IMR-90 (cell line): ENCODE results near the gene FIGLA. TPM values are rescaled to one million over a fixed set of nuclear protein-coding genes. Genes with fewer than 3 reads are reported as not detected.

Source experiments
- ATAC-seq: fragments of 200-7000 bp; cut with Tn5 transposase; 2 replicates; pipeline ENCODE4 v1.9.1; 2020; ENCODE audit warnings: low read depth, mild to moderate bottlenecking, moderate library complexity
- BruUV-seq: library from RNA; stranded (reverse); fragments of 400-500 nt; replicated peaks from 2 replicates; lab custom pipeline; 2021; lab: Mats Ljungman, UMichigan
- CTCF ChIA-PET: fragments of 300-600 bp; formaldehyde crosslinking; extraction: SDS; loops from one replicate; lab custom pipeline; 2021; ENCODE audit warnings: antibody characterized with exemption; lab: Yijun Ruan, JAX
- POLR2A ChIA-PET: fragments of 300-600 bp; sonication (Branson Sonifier 250); formaldehyde crosslinking; loops from one replicate; lab custom pipeline; 2022; ENCODE audit warnings: antibody characterized with exemption; ENCODE audit not compliant: unreplicated experiment; lab: Charles Lee
- DNase-seq: peaks from one replicate; pipeline ENCODE4 v3.0.0; 2013
- H2AFZ ChIP-seq: replicated peaks from 2 replicates; pipeline ENCODE3; 2013; ENCODE audit warnings: low read length, mild to moderate bottlenecking; ENCODE audit not compliant: poor library complexity
- H2AK5ac ChIP-seq: 2 replicates; pipeline ENCODE4 v1.6.1; 2013; ENCODE audit warnings: low read depth, low read length, inconsistent platforms
- H2AK9ac ChIP-seq: replicated peaks from 2 replicates; pipeline ENCODE3; 2013; ENCODE audit warnings: mild to moderate bottlenecking, low read depth, low read length, moderate library complexity; ENCODE audit not compliant: poor library complexity
- H2BK120ac ChIP-seq: 2 replicates; pipeline ENCODE4 v1.6.1; 2013; ENCODE audit warnings: low read depth, low read length, inconsistent platforms
- H2BK15ac ChIP-seq: 3 replicates; pipeline ENCODE4 v1.6.1; 2013; ENCODE audit warnings: low read depth, low read length, inconsistent platforms
- H2BK20ac ChIP-seq: 2 replicates; pipeline ENCODE4 v1.6.1; 2013; ENCODE audit warnings: low read depth, mild to moderate bottlenecking, inconsistent platforms, low read length, moderate library complexity
- H2BK5ac ChIP-seq: 2 replicates; pipeline ENCODE4 v1.6.1; 2013; ENCODE audit warnings: mild to moderate bottlenecking, low read depth, low read length, inconsistent platforms; ENCODE audit not compliant: poor library complexity, severe bottlenecking
- H3K14ac ChIP-seq: replicated peaks from 2 replicates; pipeline ENCODE4 v1.6.1; 2013; ENCODE audit warnings: low read depth, low read length, inconsistent platforms
- H3K18ac ChIP-seq: 2 replicates; pipeline ENCODE4 v1.6.1; 2013; ENCODE audit warnings: low read depth, low read length, control low read depth
- H3K23ac ChIP-seq: 2 replicates; pipeline ENCODE4 v1.6.1; 2013; ENCODE audit warnings: low read depth, low read length, inconsistent platforms
- H3K27ac ChIP-seq: 2 replicates; pipeline ENCODE4 v1.5.1; 2013; ENCODE audit warnings: mild to moderate bottlenecking, control low read depth, low read length; ENCODE audit not compliant: insufficient read depth
- H3K27me3 ChIP-seq: 2 replicates; pipeline ENCODE4 v1.6.1; 2013; ENCODE audit warnings: low read length; ENCODE audit not compliant: control insufficient read depth, insufficient read depth
- H3K36me3 ChIP-seq: 2 replicates; pipeline ENCODE4 v1.6.1; 2013; ENCODE audit warnings: low read length, mixed read lengths; ENCODE audit not compliant: control insufficient read depth, insufficient read depth
- H3K4ac ChIP-seq: 2 replicates; pipeline ENCODE4 v1.6.1; 2013; ENCODE audit warnings: low read depth, low read length, inconsistent platforms
- H3K4me1 ChIP-seq: 2 replicates; pipeline ENCODE4 v1.6.1; 2013; ENCODE audit warnings: low read length, mixed read lengths; ENCODE audit not compliant: control insufficient read depth, insufficient read depth
- H3K4me2 ChIP-seq: 2 replicates; pipeline ENCODE4 v1.6.1; 2013; ENCODE audit warnings: low read depth, mild to moderate bottlenecking, control low read depth, low read length, moderate library complexity
- H3K4me3 ChIP-seq: 2 replicates; pipeline ENCODE4 v1.5.1; 2013; ENCODE audit warnings: low read depth, mild to moderate bottlenecking, control low read depth, low read length, moderate library complexity; ENCODE audit not compliant: insufficient read depth
- H3K56ac ChIP-seq: 2 replicates; pipeline ENCODE4 v1.6.1; 2013; ENCODE audit warnings: low read length, inconsistent platforms; ENCODE audit not compliant: insufficient read depth; ENCODE audit errors: extremely low read depth
- H3K79me1 ChIP-seq, 2 experiments: 2 replicates each; pipeline ENCODE4 v1.6.1; 2013; ENCODE audit warnings: low read length in 2 of 2, inconsistent platforms in 1 of 2, low read depth in 1 of 2
- H3K9ac ChIP-seq: 2 replicates; pipeline ENCODE4 v1.6.1; 2013; ENCODE audit warnings: low read depth, low read length, control low read depth
- H3K9me1 ChIP-seq: 2 replicates; pipeline ENCODE4 v1.6.1; 2013; ENCODE audit warnings: low read length, inconsistent platforms; ENCODE audit not compliant: insufficient read depth
- H3K9me3 ChIP-seq: 2 replicates; pipeline ENCODE4 v1.6.1; 2013; ENCODE audit warnings: low read length; ENCODE audit not compliant: control insufficient read depth, insufficient read depth
- H4K20me1 ChIP-seq: 2 replicates; pipeline ENCODE4 v1.6.1; 2013; ENCODE audit warnings: low read length, inconsistent platforms; ENCODE audit not compliant: insufficient read depth
- H4K5ac ChIP-seq: 2 replicates; pipeline ENCODE4 v1.6.1; 2013; ENCODE audit warnings: mild to moderate bottlenecking, low read depth, low read length, control low read depth
- H4K8ac ChIP-seq, 2 experiments: 2 replicates each; pipeline ENCODE4 v1.6.1; 2013; ENCODE audit warnings: low read depth in 2 of 2, low read length in 2 of 2, control low read depth in 1 of 2, inconsistent platforms in 1 of 2
- H4K91ac ChIP-seq: 2 replicates; pipeline ENCODE4 v1.6.1; 2013; ENCODE audit warnings: low read depth, low read length, inconsistent platforms; ENCODE audit not compliant: insufficient read depth
- CTCF ChIP-seq: conservative IDR thresholded peaks from 2 replicates; pipeline ENCODE4 v1.5.1; 2012; ENCODE audit warnings: mild to moderate bottlenecking, low read depth, low read length, improper control_type of control experiment
- NFE2L2 ChIP-seq: fragments of 150-350 bp; IDR thresholded peaks from 2 replicates; pipeline ENCODE4 v1.6.1; 2016; ENCODE audit warnings: low read depth, mild to moderate bottlenecking, low read length
- WGBS, 2 experiments: methylation state at CpG; one replicate each; pipeline versions ENCODE4 v1.1.5 to v1.1.7; 2013; ENCODE audit warnings: missing lambda C conversion rate in 2 of 2; ENCODE audit not compliant: insufficient read length in 1 of 2; ENCODE audit errors: extremely low coverage in 2 of 2; 5-methylcytosine and 5-hydroxymethylcytosine counted together
- dilution Hi-C: fragments of 300-500 bp; cut with HindIII; formaldehyde crosslinking; loops from one replicate; pipeline ENCODE4 v1.14.3; 2018; ENCODE audit warnings: low sequenced_read_pairs; ENCODE audit not compliant: unreplicated experiment
- in situ Hi-C: fragments of 300-500 bp; cut with MboI; formaldehyde crosslinking; loops from 3 replicates; pipeline ENCODE4 v1.14.3; 2019; ENCODE audit warnings: low sequenced_read_pairs, inconsistent platforms, mixed read lengths
- intact Hi-C: fragments of 100-400 bp; cut with micrococcal nuclease; formaldehyde crosslinking; loops from 2 replicates; pipeline ENCODE4 v1.10.0; 2022
- polyA plus RNA-seq, 3 experiments: library from polyadenylated mRNA; depleted of rRNA; stranded (reverse); fragments of >200 nt; gene quantifications; 2 replicates each; pipeline ENCODE4 v1.2.3, GENCODE V29; 2012; ENCODE audit warnings: low replicate concordance in 1 of 3
- total RNA-seq: library from RNA; depleted of rRNA; stranded (reverse); fragments of >200 nt; gene quantifications from 2 replicates; pipeline ENCODE4 v1.2.3, GENCODE V29; 2012

The FIGLA gene
- total and polyA plus RNA-seq, 2 of the 4 experiments (the other 2 are of a cell fraction): not detected

GRCh38 chr2:70777450-70777849 lies 13.0 kb downstream of the FIGLA start:
- Histone ChIP-seq H3K79me1 (no peaks in the 10 kb centered on the region), H3K27me3 (peaks cover 4% of the 10 kb centered on the region; the same call in 1 of the 2 replicates), H3K27ac (no peak overlapping the region), H4K8ac (no peak overlapping the region), H3K9ac (no peak overlapping the region), H2AK5ac (no peak overlapping the region), H3K23ac (no peak overlapping the region), H3K4me1 (no peaks in the 10 kb centered on the region), H3K9me3 (no peaks in the 10 kb centered on the region), H3K14ac (no peak overlapping the region), H2BK120ac (no peak overlapping the region), H3K9me1 (no peaks in the 10 kb centered on the region), H4K91ac (no peak overlapping the region), H3K4ac (no peak overlapping the region), H3K4me2 (no peak overlapping the region), H4K5ac (no peak overlapping the region), H3K4me3 (no peak overlapping the region), H3K36me3 (no peaks in the 10 kb centered on the region), H3K56ac (no peak overlapping the region), H2AFZ (no peak overlapping the region), H2AK9ac (no peak overlapping the region), H4K20me1 (no peaks in the 10 kb centered on the region), H2BK20ac (no peak overlapping the region), H2BK15ac (no peak overlapping the region), H2BK5ac (no peak overlapping the region), H3K18ac (no peak overlapping the region)
- intact Hi-C loops (no loop called here), in situ Hi-C loops (no loop called here), dilution Hi-C loops (no loop called here)
- no CpG with 5 or more reads among the region's 2 CpGs for WGBS, 2 experiments
- no peak for DNase-seq
- ChIA-PET POLR2A (no interaction called here), CTCF (no interaction called here)
- TF ChIP-seq CTCF: no peak
- peak; percentile 50; the same call in 1 of the 2 replicates for TF ChIP-seq NFE2L2
- BruUV-seq: no TSS peak
- no peak for ATAC-seq
